HG03175 (cell line): ENCODE measurements around the gene IGSF23.

ENCODE experiments used
- ATAC-seq: cut with Tn5 transposase; IDR thresholded peaks from one replicate; pipeline ENCODE4 v1.9.1; 2021; ENCODE audit warnings: mild to moderate bottlenecking, moderate library complexity; ENCODE audit not compliant: unreplicated experiment

Gene IGSF23

GRCh38 chr19:44640518-44640917 is 27.2 kb downstream of the IGSF23 start:
- no peak for ATAC-seq

- no peak for ATAC-seq
These were observed 28.3 kb downstream of the IGSF23 start for GRCh38 chr19:44641501-44642265.

GRCh38 chr19:44642377-44642776 is 29.0 kb downstream of the IGSF23 start:
- no peak for ATAC-seq

GRCh38 chr19:44643605-44644401 is 30.4 kb downstream of the IGSF23 start, which contains the start of gene PVR:
Gene PVR, plus strand, starts transcription at chr19:44643910. Its CDS starts 187 bp downstream, at chr19:44644097.
- no peak for ATAC-seq

- ATAC-seq: no peak
These were observed 31.1 kb downstream of the IGSF23 start for GRCh38 chr19:44644402-44645016.

- ATAC-seq: no peak
These were observed 32.2 kb downstream of the IGSF23 start for GRCh38 chr19:44645407-44646048.

- no peak for ATAC-seq
These were observed 32.7 kb downstream of the IGSF23 start for GRCh38 chr19:44646049-44646416.

GRCh38 chr19:44647144-44647543 is 33.8 kb downstream of the IGSF23 start:
- ATAC-seq: no peak

- no peak for ATAC-seq
These were observed 35.4 kb downstream of the IGSF23 start for GRCh38 chr19:44648631-44649251.

- ATAC-seq: no peak
These were observed 36.3 kb downstream of the IGSF23 start for GRCh38 chr19:44649578-44650145.

- ATAC-seq: no peak
These were observed 40.0 kb downstream of the IGSF23 start for GRCh38 chr19:44653343-44653742.

GRCh38 chr19:44653977-44654774 is 40.8 kb downstream of the IGSF23 start:
- ATAC-seq: peak; percentile 87

- ATAC-seq: no peak
These were observed 44.0 kb downstream of the IGSF23 start for GRCh38 chr19:44657211-44657921.

- no peak for ATAC-seq
These were observed 44.8 kb downstream of the IGSF23 start for GRCh38 chr19:44658069-44658733.

GRCh38 chr19:44660081-44660480 is 46.7 kb downstream of the IGSF23 start:
- ATAC-seq: no peak

- ATAC-seq: no peak
These were observed 47.8 kb downstream of the IGSF23 start for GRCh38 chr19:44661205-44661604.

GRCh38 chr19:44661904-44662303 is 48.5 kb downstream of the IGSF23 start:
- ATAC-seq: no peak

- no peak for ATAC-seq
These were observed 49.5 kb downstream of the IGSF23 start for GRCh38 chr19:44662691-44663385.
